Cerebellar nuclear complex (tissue), 1 donor: ENCODE data around the gene PKD1.
"Not testable (repeated sequence)": the region's sequence is repeated elsewhere in the genome, so short reads cannot be mapped to it uniquely, and the experiment has no call there.

ENCODE experiments used
- DNase-seq, 2 experiments: peaks; one replicate each; lab custom pipeline; 2025; lab: John Stamatoyannopoulos, UW

The PKD1 gene

GRCh38 chr16:2124377-2124693, 11.4 kb downstream of the PKD1 start:
- DNase-seq: not testable (repeated sequence)

- DNase-seq: not testable (repeated sequence)
These were observed 11.9 kb downstream of the PKD1 start for GRCh38 chr16:2123706-2124376.

DNA sequence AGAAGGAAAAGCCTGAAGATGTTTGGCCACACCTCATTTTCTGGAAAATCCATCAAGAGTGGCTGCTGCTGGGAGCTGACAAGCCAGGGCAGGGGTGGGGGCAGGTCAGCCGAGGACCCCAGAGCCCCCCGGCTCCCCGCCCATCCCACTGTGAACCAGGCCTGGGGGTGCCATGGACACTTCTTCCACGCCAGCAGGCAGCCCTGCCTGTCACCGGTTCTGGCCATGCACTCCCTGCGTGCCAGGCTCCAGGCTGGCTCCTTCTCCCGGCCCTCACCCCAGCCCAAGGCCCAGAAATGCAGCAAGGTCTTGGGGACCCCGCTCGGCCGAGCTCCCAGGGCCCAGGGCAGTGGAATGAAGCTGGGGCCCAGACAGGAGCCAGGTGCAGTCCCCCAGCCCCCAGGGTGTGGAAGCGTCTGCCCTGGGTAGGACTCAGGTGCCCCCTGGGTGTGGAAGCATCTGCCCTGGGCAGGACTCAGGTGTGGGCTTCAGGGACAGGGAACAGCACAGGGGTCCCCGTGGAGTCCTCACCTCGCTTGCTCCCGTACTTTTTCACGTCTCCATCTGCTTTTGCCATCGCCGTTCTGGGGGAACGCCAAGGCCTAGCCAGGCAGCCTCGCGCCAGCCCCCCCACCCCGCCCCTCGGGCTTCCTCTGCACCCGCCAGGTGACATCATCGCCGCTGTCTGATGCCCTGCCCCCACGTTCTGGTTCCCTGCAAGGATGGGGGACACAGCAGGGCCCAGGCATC, 12.6 kb downstream of the PKD1 start:
- not testable (repeated sequence) for DNase-seq

- DNase-seq: no peak
These were observed 13.3 kb downstream of the PKD1 start for GRCh38 chr16:2122429-2122828.

- no peak for DNase-seq
These were observed 13.8 kb downstream of the PKD1 start for GRCh38 chr16:2121853-2122252.

DNA sequence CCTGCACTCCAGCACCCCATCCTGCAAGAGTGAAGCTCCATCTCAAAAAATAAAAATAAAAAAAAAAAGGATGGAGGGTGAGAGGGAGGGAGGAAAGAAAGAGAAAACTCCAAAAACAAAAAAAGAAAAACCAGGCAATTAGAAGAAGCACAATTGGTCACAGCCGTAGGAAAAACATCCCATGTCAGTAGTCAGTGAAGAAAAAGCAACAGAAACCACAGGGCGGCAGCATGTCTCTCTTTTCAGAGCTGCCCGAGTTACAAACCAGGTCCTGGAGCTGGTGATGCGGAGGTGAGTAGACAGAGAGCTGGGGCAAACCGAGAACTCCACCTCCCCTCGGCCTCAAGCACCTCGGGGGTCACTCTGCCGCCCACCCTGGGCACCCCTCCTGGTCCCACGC, 14.4 kb downstream of the PKD1 start:
- peak; percentile 40 to 70 for DNase-seq

GRCh38 chr16:2117960-2118722, 17.6 kb downstream of the PKD1 start:
- DNase-seq: not testable (repeated sequence)

DNA sequence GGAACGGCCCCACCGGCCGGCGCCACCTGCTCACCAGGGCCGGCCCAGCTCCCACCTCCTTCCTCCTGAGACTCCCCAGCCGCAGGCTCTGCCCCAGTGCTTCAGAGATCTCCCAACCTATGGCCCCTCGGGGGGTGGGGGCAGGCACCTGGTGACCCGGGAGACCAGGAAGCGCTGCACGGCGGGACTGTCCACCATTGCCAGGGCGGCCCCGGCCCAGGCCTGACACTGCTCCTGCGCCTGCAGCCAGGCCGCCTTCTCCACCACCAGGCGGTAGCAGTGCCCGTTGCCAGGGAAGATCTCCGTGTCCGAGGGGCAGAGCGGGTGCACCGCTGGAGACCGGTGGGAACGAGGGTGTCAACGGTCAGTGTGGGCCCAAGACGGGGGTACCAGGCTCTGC, 18.4 kb downstream of the PKD1 start:
- not testable (repeated sequence) for DNase-seq

DNA sequence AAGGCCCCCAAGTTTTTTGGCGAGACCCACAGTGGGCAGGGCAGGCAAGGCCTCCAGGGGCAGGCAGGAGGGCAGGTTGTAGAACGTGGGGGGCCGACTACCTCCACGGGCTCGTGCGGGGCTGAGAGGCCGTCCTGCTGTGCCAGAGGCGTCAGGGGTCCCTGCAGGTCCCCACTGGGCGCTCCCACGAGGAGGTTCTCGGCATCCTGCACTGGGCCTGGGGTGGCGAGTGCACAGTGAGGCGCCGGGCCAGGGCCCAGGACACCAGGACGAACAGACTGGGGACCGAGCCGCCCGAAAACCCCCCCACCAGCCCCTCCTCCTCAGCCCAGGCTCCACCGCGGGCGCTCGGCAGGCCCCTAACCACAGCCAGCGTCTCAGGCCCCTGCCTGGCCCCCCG, 19.3 kb downstream of the PKD1 start:
- DNase-seq: not testable (repeated sequence)

GRCh38 chr16:2115591-2115973, 20.1 kb downstream of the PKD1 start:
- DNase-seq: no peak

- DNase-seq: not testable (repeated sequence)
These were observed 20.7 kb downstream of the PKD1 start for GRCh38 chr16:2114885-2115590.

- DNase-seq: not testable (repeated sequence)
These were observed 21.5 kb downstream of the PKD1 start for GRCh38 chr16:2114225-2114624.

- DNase-seq: not testable (repeated sequence)
These were observed 23.1 kb downstream of the PKD1 start for GRCh38 chr16:2112539-2113106.

DNA sequence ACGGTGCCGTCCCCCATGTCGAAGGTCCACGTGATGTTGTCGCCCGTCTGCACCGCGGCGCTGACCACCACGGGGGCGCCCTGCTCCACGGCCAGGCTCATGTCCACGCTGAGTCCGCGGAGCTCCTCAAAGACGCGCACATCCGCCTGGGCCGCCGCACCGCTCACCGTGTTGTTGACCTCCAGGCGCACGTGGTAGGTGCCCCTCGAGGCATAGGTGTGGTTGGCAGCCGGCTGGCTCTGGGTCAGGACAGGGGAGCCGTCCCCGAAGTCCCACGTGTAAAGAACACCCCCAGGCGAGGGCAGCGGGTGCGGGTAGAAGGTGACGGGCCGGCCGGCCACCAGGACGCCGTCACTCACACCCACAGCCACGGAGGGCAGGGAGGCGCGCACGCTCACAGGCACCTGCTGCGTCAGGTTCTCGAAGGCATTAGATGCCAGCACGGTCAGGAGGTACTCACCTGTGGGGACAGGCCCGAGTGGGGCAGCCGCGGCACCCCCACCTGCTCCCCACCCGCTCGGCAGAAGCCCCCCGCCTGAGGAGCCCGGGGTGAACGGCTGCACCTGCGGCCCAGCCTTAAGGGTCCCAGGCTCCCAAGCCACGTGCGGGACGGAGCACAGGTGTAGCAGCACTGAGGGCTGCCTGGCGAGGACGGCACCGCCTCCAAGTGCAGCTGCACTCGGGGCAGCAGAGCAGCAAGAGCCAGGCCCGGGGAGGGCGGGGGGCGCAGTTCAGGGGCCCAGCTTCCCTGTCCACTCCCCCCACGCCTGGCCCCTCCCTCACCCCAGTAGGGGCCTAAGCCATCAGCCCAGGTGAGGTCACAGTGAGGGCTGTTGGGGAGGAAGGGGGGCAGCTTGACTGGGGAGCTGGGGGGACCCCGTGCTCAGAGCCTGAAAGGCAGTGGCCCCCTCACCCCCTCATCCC, 24.0 kb downstream of the PKD1 start:
- DNase-seq: not testable (repeated sequence)

DNA sequence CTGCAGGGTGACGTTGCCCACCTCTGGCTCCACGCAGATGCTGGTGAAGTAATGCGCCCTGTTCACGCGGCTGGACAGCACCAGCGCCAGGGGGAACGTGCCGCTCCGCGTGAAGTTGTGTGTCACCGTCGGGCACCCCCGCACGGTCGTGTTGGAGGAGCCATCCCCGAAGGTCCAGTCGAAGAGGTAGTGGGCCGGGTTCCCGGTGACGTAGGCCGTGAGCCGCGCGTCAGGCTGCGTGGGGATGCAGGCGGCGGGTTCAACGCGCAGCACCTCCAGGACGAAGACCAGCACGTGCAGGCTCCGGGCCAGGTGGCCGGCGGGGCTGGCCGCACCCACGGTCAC, 24.7 kb downstream of the PKD1 start:
- DNase-seq: not testable (repeated sequence)

DNA sequence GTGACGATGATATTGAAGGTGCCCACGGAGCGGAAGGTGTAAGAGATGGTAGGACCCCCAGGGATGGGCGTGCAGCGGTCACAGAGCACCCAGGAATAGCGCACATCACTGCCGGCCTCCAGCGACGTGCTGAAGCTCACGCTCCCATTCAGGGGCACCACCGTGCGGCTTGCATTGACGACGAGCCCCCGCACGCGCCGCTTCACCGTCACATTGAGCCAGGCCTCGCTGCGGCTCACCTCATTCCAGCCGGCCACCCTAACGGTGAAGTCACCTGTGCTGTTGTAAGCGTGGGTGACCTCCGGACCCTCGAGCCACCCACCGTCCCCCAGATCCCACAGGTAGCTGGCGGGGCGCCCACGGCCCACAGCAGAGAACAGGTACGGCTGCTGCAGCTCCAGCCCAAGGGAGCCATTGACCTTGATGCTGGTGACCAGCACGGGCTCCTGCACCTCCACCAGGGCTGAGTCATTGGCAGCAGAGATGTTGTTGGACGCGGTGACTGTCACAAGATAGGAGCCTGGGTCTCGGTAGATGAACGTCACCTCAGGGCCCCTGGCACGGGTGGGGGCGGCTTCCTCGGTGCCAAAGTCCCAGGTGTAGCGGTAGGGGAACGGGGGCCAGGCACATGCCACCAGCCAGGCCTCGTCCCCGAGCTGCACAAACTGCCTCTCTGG, 25.2 kb downstream of the PKD1 start:
- DNase-seq: not testable (repeated sequence)

DNA sequence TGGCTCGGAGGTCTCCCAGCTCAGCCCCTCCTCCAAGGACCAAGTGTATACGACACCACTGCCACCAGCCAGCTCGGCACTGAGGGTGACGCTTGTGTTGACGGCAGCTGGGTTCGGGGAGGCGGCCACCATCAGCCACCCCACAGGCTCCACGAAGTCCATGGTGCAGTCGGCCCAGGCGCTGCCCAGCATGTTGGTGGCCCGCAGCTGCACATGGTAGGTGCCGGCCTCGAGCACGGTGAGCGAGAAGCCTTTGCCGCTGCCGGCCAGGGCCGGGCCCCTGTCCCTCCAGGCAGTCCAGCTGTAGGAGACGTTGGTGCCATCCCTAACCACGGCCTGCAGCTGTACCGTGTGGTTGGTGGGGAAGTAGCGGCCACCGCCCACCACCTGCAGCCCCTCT, 25.8 kb downstream of the PKD1 start:
- not testable (repeated sequence) for DNase-seq

GRCh38 chr16:2109271-2109580, 26.5 kb downstream of the PKD1 start:
- DNase-seq: not testable (repeated sequence)

DNA sequence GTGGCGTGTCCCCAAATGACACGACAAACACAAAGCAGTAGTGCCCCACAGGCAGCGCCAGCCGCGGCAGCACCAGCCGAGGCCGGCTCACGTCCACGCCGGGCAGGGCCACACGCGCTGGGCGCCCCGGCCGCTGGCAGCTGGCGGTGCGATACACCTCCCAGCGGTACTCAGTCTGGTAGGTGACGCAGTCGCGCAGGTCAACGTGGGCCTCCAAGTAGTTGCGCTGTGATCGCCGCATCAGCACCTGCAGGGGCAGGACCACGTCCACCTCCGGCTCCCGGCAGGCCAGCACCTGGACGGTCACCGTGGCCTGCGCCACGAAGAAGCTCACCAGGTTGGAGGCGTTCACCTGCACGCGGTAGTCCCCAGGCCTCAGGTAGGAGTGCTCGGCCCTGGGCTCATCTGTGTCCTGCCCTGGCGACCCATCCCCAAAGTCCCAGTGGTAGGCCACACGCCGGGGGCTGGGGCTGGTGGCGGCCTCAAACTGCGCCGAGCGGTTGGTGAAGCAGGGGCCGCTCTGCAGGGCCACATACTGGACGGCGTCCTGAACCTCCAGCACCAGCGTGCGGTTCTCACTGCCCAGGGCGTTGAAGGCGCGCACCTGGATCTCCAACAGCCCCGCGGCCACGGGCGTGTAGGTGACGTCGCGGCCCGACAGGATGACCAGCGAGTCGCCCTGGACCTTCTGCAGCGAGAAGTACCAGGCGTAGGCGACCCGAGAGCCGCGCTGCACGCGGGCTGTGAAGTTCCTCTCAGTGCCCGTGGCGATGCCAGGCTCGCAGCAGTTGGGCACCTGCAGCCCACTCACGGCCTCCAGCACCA, 27.0 kb downstream of the PKD1 start:
- DNase-seq: not testable (repeated sequence)

DNA sequence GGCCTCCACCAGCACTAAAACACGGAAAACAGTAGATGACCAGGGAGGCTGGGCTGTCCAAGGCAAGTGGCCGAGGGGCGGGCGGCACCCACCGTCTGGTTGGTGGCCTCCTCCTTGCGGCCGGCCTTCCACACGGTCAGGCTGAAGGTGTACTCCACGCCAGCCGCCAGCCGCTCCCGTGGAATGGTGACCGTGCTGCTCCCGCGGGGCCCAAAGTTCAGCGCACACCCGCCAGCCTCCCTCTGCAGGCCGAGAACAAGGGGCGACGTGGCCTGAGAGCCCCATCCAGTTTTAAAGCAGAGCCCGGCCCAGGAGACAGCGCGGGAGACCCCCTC, 27.9 kb downstream of the PKD1 start:
- DNase-seq: not testable (repeated sequence)
